NCI-H2029 treated with DMSO at 0.1 percent for 48 hours (cell line): ENCODE data around the gene NAV3.
"Not testable (repeated sequence)": the region's sequence is repeated elsewhere in the genome, so short reads cannot be mapped to it uniquely, and the experiment has no call there.

Experiments
- DNase-seq: peaks from one replicate; lab custom pipeline; 2025; lab: John Stamatoyannopoulos, UW

The NAV3 gene

DNA sequence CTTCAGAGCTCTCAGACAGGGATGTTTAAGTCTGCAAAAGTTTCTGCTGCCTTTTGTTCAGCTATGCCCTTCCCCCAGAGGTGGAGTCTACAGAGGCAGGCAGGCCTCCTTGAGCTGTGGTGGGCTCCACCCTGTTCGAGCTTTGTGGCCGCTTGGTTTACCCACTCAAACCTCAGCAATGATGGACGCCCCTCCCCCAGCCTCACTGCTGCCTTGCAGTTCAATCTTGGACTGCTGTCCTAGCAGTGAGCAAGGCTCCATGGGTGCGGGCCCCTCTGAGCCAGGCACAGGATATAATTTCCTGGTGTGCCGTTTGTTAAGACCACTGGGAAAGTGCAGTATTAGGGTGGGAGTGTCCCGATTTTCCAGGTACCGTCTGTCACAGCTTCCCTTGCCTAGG lies 427.0 kb downstream of the NAV3 start:
- not testable (repeated sequence) for DNase-seq

GRCh38 chr12:78260976-78261375 lies 430.3 kb downstream of the NAV3 start:
- no peak for DNase-seq

GRCh38 chr12:78261901-78262300 lies 431.2 kb downstream of the NAV3 start:
- no peak for DNase-seq
